OCI-LY7 (cell line): ENCODE data around the gene POC1A. TPM values are rescaled to one million over a fixed set of nuclear protein-coding genes. Genes with fewer than 3 reads are reported as not detected.

ENCODE experiments used
- BruUV-seq: library from RNA; stranded (reverse); fragments of 400-500 nt; replicated peaks from 2 replicates; lab custom pipeline; 2021; lab: Mats Ljungman, UMichigan
- CTCF ChIA-PET: fragments of 300-600 bp; sonication (Branson Sonifier 250); formaldehyde crosslinking; loops from one replicate; lab custom pipeline; 2022; ENCODE audit warnings: antibody characterized with exemption; ENCODE audit not compliant: unreplicated experiment; lab: Charles Lee
- POLR2A ChIA-PET: fragments of 300-600 bp; sonication (Branson Sonifier 250); formaldehyde crosslinking; loops from one replicate; lab custom pipeline; 2022; ENCODE audit warnings: antibody characterized with exemption; lab: Charles Lee
- DNase-seq: peaks from one replicate; pipeline ENCODE4 v3.0.0-alpha.2; 2015; ENCODE audit warnings: low spot score
- H2AFZ ChIP-seq: fragments of 200-600 bp; sonication (generic), shearing (Covaris generic); 2 replicates; pipeline ENCODE4 v1.6.1; 2014; ENCODE audit warnings: mild to moderate bottlenecking, antibody characterized with exemption, low read length, moderate library complexity
- H3K27ac ChIP-seq: fragments of 200-600 bp; sonication (generic); 2 replicates; pipeline ENCODE4 v1.5.1; 2014; ENCODE audit warnings: mixed run types, low read depth, mild to moderate bottlenecking, moderate library complexity, low read length, inconsistent platforms; ENCODE audit not compliant: poor library complexity, severe bottlenecking
- H3K36me3 ChIP-seq: fragments of 200-600 bp; sonication (generic); 2 replicates; pipeline ENCODE4 v1.6.1; 2014; ENCODE audit warnings: mild to moderate bottlenecking, antibody characterized with exemption, low read length, moderate library complexity, mixed read lengths; ENCODE audit not compliant: insufficient read depth
- H3K4me1 ChIP-seq: fragments of 200-600 bp; sonication (generic); 2 replicates; pipeline ENCODE4 v1.5.1; 2014; ENCODE audit warnings: mild to moderate bottlenecking, low read length; ENCODE audit not compliant: insufficient read depth, poor library complexity, severe bottlenecking
- H3K4me2 ChIP-seq: fragments of 200-600 bp; sonication (generic); 2 replicates; pipeline ENCODE4 v1.6.1; 2014; ENCODE audit warnings: mild to moderate bottlenecking, low read length
- H3K4me3 ChIP-seq: fragments of 200-600 bp; sonication (generic); 2 replicates; pipeline ENCODE4 v1.5.1; 2014; ENCODE audit warnings: mild to moderate bottlenecking, low read depth, low read length; ENCODE audit not compliant: poor library complexity, severe bottlenecking
- H3K79me2 ChIP-seq: fragments of 200-600 bp; sonication (generic); 2 replicates; pipeline ENCODE4 v1.6.1; 2016; ENCODE audit warnings: low read depth, mild to moderate bottlenecking, low read length, moderate library complexity, mixed read lengths; ENCODE audit not compliant: insufficient read depth
- H3K9me2 ChIP-seq: fragments of 200-600 bp; sonication (generic); 2 replicates; pipeline ENCODE4 v1.6.1; 2016; ENCODE audit warnings: mild to moderate bottlenecking, low read length, mixed read lengths; ENCODE audit not compliant: insufficient read depth
- H3K9me3 ChIP-seq: fragments of 200-600 bp; sonication (generic); 2 replicates; pipeline ENCODE4 v1.6.1; 2014; ENCODE audit warnings: mild to moderate bottlenecking, mixed run types, low read length, mixed read lengths
- H4K20me1 ChIP-seq: fragments of 200-600 bp; sonication (generic); 2 replicates; pipeline ENCODE4 v1.6.1; 2014; ENCODE audit warnings: mild to moderate bottlenecking, antibody characterized with exemption, low read length, moderate library complexity, mixed read lengths; ENCODE audit not compliant: insufficient read depth
- CTCF ChIP-seq: fragments of 200-600 bp; sonication (generic); conservative IDR thresholded peaks from 2 replicates; pipeline ENCODE4 v1.5.1; 2014; ENCODE audit warnings: mild to moderate bottlenecking, antibody characterized with exemption, low read length, moderate library complexity, mixed read lengths
- EZH2phosphoT487 ChIP-seq: fragments of 200-600 bp; sonication (generic); IDR thresholded peaks from 2 replicates; pipeline ENCODE4 v1.6.1; 2018; ENCODE audit warnings: low read depth, borderline replicate concordance, mild to moderate bottlenecking, mixed run types, antibody characterized with exemption, low read length, moderate library complexity, mixed read lengths
- intact Hi-C: fragments of 100-400 bp; cut with micrococcal nuclease; formaldehyde crosslinking; loops from one replicate; pipeline ENCODE4 v1.10.0; 2022; ENCODE audit not compliant: unreplicated experiment
- total RNA-seq, 2 experiments: library from RNA; depleted of rRNA in 1 of 2; stranded (reverse); fragments of >200 nt in 1 of 2; shearing (Covaris generic) in 1 of 2; gene quantifications; 2 replicates each; pipeline ENCODE4 v1.2.3, GENCODE V29; 2014 to 2022

Gene POC1A
- total RNA-seq, 2 experiments from 2014 or later: 40.0 to 41.0 TPM

- no TSS peak for BruUV-seq
- H4K20me1 ChIP-seq: no peaks in the 10 kb centered on the region
- intact Hi-C loops: no loop called here
- H3K9me2 ChIP-seq: no peaks in the 10 kb centered on the region
- H3K79me2 ChIP-seq: no peaks in the 10 kb centered on the region
- peaks cover 7% of the 10 kb centered on the region for H3K4me1 ChIP-seq
- no peak overlapping the region for H3K27ac ChIP-seq
- no peak overlapping the region for H2AFZ ChIP-seq
- DNase-seq: no peak
- no peak overlapping the region for H3K4me3 ChIP-seq
- ChIA-PET CTCF (no interaction called here), POLR2A (interaction anchor here (0.6 kb wide), 1 partner anchor 190 kb away, joined by 3 read pairs; no protein-coding TSS in a partner anchor)
- no peaks in the 10 kb centered on the region for H3K9me3 ChIP-seq
- H3K4me2 ChIP-seq: no peak overlapping the region
- H3K36me3 ChIP-seq: no peaks in the 10 kb centered on the region
- TF ChIP-seq EZH2phosphoT487 (no peak), CTCF (no peak)
Observed at GRCh38 chr3:52184690-52185089, 30.5 kb upstream of the POC1A start.

DNA sequence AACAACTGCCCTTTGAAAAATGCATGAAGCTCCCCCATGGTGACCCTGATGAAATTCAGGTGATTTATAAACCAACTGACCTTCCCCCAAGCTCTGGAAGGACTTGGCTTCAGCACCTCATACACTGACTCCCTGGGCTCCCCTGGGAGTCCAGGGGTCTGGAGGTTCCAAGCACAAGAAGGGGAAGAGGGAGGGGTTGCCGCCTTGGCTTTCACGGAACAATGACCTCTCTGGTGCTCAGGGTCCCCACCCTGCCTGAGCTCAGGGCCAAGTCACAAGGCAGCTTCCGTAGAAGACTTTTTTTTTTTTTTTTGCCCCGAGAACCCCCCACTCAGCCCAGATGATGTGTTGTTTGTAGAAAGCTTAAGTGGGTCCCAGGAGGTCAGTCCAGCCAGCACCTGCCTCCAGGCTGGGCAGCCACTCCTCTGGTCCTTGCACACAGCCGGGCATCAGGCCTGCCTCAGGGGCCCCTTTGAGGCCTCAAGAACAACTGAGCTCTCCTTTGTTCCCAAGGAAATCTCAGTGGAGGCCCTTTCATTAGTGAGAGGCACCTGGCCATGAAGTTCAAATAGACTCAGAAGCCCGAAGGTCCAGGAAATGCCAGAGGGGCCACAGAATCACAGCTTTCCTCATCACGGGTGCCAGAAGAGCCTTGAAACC is 29.7 kb upstream of the POC1A start:
- H3K4me2 ChIP-seq: no peak overlapping the region
- no peaks in the 10 kb centered on the region for H3K9me2 ChIP-seq
- peaks cover 7% of the 10 kb centered on the region for H3K4me1 ChIP-seq
- H3K4me3 ChIP-seq: no peak overlapping the region
- CTCF ChIA-PET: interaction anchor here (0.6 kb wide), 2 partner anchors 177 to 1833 kb away, joined by 3 to 5 read pairs; no protein-coding TSS in a partner anchor
- no peaks in the 10 kb centered on the region for H4K20me1 ChIP-seq
- BruUV-seq: no TSS peak
- H3K79me2 ChIP-seq: no peaks in the 10 kb centered on the region
- no peak for TF ChIP-seq EZH2phosphoT487
- TF ChIP-seq CTCF: no peak
- POLR2A ChIA-PET: interaction anchor here (0.6 kb wide), 3 partner anchors 16 to 189 kb away, joined by 3 to 5 read pairs (median 4); partner anchors contain the start of gene POC1A
- H2AFZ ChIP-seq: no peak overlapping the region
- no peak overlapping the region for H3K27ac ChIP-seq
- intact Hi-C loops: no loop called here
- H3K36me3 ChIP-seq: no peaks in the 10 kb centered on the region
- no peak for DNase-seq
- H3K9me3 ChIP-seq: no peaks in the 10 kb centered on the region

DNA sequence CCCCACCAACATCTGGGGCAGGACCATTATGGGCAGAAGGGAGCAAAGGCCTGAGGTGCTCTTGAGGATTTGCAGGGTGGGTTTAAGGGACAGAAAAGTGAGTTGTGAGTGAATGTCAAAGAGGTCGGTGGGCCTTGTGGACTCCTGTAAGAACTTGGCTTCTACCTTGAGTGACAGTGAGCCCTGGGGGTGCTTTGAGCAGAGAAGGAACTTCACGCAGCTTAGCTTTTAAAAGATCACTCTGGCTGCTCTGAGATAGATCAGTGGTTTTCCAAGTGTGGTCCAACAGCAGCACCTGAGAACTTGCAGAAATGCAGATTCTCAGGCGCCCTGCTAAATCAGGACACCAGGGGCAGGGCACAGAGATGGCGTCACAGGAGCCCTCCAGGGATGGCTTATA is 28.5 kb upstream of the POC1A start:
- intact Hi-C loops: no loop called here
- Histone ChIP-seq H3K36me3 (no peaks in the 10 kb centered on the region), H3K9me2 (no peaks in the 10 kb centered on the region), H4K20me1 (no peaks in the 10 kb centered on the region), H2AFZ (no peak overlapping the region), H3K4me1 (peaks cover 7% of the 10 kb centered on the region), H3K27ac (no peak overlapping the region), H3K4me2 (no peak overlapping the region), H3K9me3 (no peaks in the 10 kb centered on the region), H3K79me2 (no peaks in the 10 kb centered on the region), H3K4me3 (no peak overlapping the region)
- no TSS peak for BruUV-seq
- DNase-seq: no peak
- ChIA-PET POLR2A (interaction anchor here (0.6 kb wide), 1 partner anchor 237 kb away, joined by 4 read pairs; no protein-coding TSS in a partner anchor), CTCF (no interaction called here)
- TF ChIP-seq EZH2phosphoT487: no peak
- TF ChIP-seq CTCF: no peak
